ENCODE measurements around the gene CPED1.

GRCh38 chr7:121008816-121009215, 20.3 kb downstream of the CPED1 start:
- no peak for TF ChIP-seq EZH2 (IDR thresholded peaks at IDR 0.05; ENCODE audit: borderline replicate concordance, insufficient read depth, low read length, poor library complexity, severe bottlenecking)
- TF ChIP-seq CTCF (IDR thresholded peaks at IDR 0.05; ENCODE audit: poor library complexity, severe bottlenecking): no peak
- no peak for TF ChIP-seq EP300 (conservative IDR thresholded peaks at IDR 0.05; ENCODE audit: poor library complexity, severe bottlenecking)
- TF ChIP-seq POLR2AphosphoS5 (IDR thresholded peaks at IDR 0.05): no peak
- TF ChIP-seq RAD21 (conservative IDR thresholded peaks at IDR 0.05): no peak
- no peak for TF ChIP-seq SMC3 (conservative IDR thresholded peaks at IDR 0.05; ENCODE audit: poor library complexity)
- no peak for TF ChIP-seq MXI1 (conservative IDR thresholded peaks at IDR 0.05; ENCODE audit: poor library complexity, severe bottlenecking)
